ENCODE data around the gene DDX39A.
"Not testable (repeated sequence)": the region's sequence is repeated elsewhere in the genome, so short reads cannot be mapped to it uniquely, and the experiment has no call there.

The DDX39A gene

GRCh38 chr19:14383661-14384555 is 35.2 kb downstream of the DDX39A start:
- FAIRE-seq = no peak

DNA sequence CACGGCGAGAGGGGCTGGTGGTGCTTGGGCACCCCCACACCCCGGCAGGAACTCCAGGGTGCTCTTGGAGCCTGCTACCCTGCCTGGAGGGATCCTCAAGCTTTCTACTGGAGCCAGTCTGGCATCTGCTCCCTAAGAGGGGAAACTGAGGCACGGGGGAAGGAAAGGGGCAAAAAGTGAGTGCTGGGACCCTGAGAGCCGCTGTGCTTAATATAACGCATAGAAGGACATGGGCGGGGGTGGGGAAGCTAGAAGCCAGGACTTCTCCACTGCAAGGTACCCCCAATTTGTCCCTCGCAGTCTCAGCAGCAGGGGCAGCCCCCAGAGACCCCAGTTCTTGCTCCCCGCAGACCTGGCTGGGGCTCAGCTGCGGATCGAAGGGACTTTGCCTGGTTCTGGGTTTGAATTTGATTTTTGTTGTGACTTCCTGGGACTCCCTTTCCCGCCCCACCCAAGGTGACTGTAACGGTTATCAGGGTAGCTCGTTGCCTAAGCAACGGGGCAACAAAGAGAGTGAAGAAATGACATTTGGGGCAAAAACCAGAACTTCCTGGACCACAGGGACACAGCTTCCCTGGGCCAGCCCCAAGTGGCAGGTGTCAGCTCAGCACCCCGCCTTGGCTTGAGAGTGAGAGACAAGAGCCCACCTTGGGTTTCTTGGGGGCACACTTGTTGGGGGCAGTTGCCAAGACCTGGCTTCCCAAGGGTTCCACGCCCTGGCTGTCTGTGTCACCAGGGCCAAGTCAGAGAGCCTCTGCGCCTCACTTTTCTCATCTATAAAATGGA is 37.3 kb downstream of the DDX39A start:
- FAIRE-seq = no peak

DNA sequence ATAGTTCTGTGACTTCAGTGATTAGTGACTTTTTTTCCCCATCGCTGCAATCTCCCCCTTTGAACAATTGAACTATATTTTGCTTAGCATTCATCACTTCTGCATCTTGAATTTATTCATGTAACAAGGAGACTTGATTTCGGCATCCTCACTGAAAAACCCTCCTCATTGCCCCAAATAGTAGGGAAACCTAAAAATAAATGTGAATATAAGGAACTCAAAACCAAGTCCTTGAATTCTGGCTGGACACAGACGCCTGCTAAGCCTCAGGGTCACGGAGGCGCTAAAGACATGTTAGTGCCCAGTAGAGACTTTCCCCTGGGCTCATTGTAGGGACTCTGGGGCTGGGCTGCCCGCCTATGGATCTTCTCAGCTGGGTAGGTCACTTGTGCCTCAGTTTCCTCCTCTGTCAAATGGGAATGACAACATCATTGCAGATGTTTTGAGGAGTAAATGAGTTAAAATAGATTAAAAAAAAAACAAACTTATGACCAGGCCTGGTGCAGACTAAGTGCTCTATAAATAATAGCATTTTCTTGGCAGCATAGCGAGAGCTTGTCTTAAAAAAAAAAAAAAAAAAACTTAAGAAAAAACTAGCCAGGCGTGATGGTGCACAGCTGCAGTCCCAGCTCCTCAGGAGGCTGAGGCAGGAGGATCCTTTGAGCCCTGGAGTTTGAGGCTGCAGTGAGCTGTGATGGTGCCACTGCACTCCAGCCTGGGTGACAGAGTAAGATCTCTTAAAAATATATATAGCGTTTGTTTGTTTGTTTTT is 39.7 kb downstream of the DDX39A start:
- FAIRE-seq = no peak

DNA sequence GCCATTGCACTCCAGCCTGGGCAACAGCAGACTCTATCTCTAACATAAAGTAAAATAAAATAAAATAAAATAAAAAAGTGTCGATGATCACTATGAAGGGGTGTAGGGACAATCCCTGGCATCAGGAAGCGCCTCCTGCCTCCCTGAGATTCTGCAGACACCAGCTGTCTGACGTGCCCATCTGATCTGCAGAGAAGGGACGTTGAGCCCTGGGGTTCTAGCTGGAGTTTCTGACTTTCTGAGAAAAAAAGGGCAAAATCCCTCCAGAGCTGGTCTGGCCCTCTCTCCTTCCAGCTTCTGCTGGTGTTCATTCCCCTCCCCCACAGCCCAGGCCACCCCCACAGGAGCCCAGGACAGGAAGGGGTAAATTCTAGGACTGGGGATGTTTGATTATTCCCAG is 40.3 kb downstream of the DDX39A start:
- no peak for FAIRE-seq

- FAIRE-seq = no peak
Observed at GRCh38 chr19:14377883-14378328, 41.2 kb downstream of the DDX39A start.

DNA sequence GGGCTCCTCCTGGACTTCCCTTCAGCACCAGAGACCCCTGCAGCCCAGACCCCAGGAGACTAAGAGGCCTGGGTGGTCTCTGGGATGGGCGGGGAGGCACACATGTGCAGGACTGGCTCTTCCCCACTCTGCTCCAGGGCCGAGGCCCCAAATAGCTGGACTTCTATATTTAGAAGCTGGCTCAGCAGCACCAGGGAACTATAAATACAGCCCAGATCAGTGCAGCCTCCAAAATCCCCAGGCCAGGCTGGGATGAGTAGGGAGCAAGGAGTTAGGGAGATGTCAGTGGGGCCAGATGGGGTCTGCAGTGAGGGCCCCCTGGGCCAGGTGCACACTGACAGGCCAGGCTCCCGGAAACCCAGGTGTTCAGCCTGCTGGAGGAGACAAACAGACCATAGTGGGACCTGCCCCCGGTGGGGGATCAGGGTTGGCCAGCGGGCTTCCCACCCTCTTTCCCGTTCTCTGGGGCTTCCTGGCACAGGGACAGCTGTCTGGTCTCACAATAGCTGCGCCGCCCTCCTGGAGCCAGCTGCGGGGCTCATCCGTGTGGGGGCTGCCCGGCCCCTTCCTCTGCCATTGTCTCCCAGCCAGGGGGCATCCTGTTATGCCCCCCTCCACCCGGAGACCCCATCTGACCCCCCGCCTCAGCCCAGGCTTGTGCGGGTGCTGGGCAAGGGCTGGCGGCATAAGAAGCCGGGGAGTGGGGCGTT is 43.4 kb downstream of the DDX39A start:
- no peak for FAIRE-seq

GRCh38 chr19:14375055-14375581 is 44.0 kb downstream of the DDX39A start:
- no peak for FAIRE-seq

GRCh38 chr19:14374313-14374712 is 44.8 kb downstream of the DDX39A start:
- FAIRE-seq = not testable (repeated sequence)

DNA sequence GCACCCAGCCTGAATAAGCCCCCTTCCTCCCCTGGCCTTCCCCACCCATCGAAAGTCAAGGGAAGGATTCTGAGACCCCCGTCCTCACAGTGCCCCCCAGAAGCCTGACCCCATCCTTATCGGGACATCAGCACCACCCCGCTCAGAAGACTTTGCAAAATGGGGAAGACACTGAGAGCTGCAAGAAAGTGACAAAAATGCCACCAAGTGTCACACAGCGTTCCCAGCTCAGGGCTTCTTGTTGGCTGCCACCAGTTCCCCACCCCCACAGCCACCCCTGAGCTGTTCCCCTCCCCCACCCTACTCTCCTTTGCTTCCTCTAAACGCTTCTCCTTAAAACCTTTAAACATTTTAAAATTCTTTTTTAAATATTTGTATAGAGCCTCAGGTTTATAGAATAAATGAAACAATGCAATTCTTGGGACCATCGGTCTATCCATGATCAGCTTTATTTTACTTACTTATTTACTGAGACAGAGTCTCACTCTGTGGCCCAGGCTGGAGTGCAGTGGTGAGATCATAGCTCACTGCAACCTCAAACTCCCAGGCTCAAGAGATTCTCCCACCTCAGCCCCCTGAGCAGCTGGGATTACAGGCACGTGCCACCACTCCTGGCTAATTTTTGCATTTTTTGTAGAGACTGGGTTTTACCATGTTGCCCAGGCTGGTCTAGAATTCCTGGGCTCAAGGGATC is 46.6 kb downstream of the DDX39A start:
- FAIRE-seq = not testable (repeated sequence)

- no peak for FAIRE-seq
Observed at GRCh38 chr19:14371301-14371821, 47.8 kb downstream of the DDX39A start.

GRCh38 chr19:14370940-14371280 is 48.2 kb downstream of the DDX39A start:
- FAIRE-seq = no peak

DNA sequence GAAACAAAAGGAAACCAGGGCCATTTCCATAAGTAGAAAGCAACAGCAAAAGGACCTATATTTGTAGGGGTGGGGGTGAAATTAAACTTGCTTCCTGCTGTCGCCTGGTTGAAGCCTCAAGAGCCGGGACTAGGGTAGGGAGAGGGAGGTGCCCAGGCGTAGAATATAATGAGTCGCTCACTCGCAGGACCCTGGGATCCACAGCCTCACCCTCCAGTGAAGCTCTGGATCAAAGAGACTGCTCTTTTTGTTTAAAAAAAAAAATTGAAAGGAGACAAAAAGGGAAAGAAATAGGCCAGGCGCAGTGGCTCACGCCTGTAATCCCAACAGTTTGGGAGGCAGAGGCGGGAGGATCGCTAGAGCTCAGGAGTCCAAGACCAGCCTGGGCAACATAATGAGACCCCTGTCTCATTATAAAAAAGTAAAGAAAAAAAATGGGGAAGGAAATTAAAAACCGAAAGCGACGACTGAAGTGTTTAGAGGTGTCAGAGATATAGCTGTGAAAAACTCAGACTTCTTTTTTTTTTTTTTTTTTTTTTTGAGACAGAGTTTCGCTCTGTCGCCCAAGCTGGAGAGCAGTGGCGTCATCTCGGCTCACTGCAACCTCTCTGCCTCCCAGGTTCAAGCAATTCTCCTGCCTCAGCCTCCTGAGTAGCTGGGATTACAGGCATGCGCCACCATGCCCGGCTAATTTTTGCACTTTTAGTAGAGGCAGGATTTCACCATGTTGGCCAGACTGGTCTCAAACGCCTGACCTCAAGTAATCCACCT is 48.8 kb downstream of the DDX39A start:
- FAIRE-seq = no peak

- FAIRE-seq = no peak
Observed at GRCh38 chr19:14369399-14370168, 49.6 kb downstream of the DDX39A start.

- no peak for FAIRE-seq
Observed at GRCh38 chr19:14368011-14368513, 51.1 kb downstream of the DDX39A start.

DNA sequence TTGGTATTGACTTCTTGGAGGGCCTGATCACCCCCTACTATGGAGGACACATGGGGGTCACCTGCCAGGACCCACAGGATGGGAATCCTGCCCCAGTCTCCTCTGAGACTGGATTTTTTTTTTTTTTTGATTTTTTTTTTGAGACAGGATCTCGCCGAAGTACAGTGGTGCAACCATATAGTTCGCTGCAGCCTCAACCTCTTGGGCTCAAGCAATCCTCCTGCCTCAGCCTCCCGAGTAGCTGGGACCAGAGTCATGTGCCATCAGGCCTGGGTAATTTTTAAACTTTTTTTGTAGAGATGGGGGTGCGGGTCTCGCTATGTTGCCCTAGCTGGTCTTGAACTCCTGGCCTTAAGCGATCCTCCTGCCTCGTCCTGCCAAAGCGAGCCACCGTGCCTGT is 52.1 kb downstream of the DDX39A start:
- no peak for FAIRE-seq

GRCh38 chr19:14366529-14366928 is 52.6 kb downstream of the DDX39A start:
- no peak for FAIRE-seq

GRCh38 chr19:14364098-14364443 is 55.1 kb downstream of the DDX39A start:
- not testable (repeated sequence) for FAIRE-seq

- no peak for FAIRE-seq
Observed at GRCh38 chr19:14363183-14364097, 55.7 kb downstream of the DDX39A start.

GRCh38 chr19:14361824-14362223 is 57.3 kb downstream of the DDX39A start:
- no peak for FAIRE-seq
